Nephron (organoid): ENCODE data around the gene PLEKHA1.

ENCODE experiments used
- H3K27ac Mint-ChIP-seq, 3 experiments: 2 replicates each; pipeline ENCODE4 v1.8.0; 2020; ENCODE audit warnings: mixed read lengths in 3 of 3, mild to moderate bottlenecking in 2 of 3, moderate library complexity in 1 of 3
- H3K27me3 Mint-ChIP-seq: 2 replicates; pipeline ENCODE4 v1.8.0; 2021; ENCODE audit warnings: low read depth, mild to moderate bottlenecking, moderate library complexity, mixed read lengths
- H3K36me3 Mint-ChIP-seq: 2 replicates; pipeline ENCODE4 v1.8.0; 2020; ENCODE audit warnings: low read depth, mixed read lengths
- H3K4me1 Mint-ChIP-seq: 2 replicates; pipeline ENCODE4 v1.8.0; 2020; ENCODE audit warnings: mixed read lengths
- H3K4me3 Mint-ChIP-seq, 3 experiments: 2 replicates each; pipeline ENCODE4 v1.8.0; 2020; ENCODE audit warnings: mild to moderate bottlenecking in 3 of 3, mixed read lengths in 3 of 3, moderate library complexity in 2 of 3
- H3K9me3 Mint-ChIP-seq: 2 replicates; pipeline ENCODE4 v1.8.0; 2020; ENCODE audit warnings: mixed read lengths
- CTCF ChIP-seq, 3 experiments: fragments of 200-600 bp; sonication (generic); IDR thresholded peaks; one replicate each; pipeline ENCODE4 v1.5.0; 2021; ENCODE audit warnings: antibody characterized with exemption in 3 of 3; ENCODE audit not compliant: unreplicated experiment in 3 of 3

PLEKHA1 gene

DNA sequence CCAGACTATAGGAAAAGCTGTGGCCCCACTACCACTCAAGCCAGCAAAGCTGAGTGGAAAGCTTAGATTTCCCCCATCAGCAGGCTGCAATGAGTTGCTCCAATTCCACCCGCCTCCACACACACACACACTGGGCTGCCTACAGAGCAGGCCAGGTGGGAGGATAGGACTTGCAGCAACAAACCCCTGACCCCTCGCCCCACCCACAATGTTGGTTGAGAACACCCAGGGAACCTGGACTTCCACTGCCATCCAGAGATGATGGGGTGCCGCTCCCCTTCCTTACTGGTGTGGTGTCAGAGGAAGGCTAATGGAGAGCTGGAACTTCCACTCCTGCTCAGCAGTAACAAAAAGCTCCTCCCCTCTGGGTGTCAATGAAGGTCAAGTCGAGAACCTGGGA is 16.8 kb upstream of the PLEKHA1 start:
- Mint-ChIP-seq H3K27ac (no peak overlapping the region), H3K27me3 (peaks cover 14% of the 10 kb centered on the region), H3K4me1 (no peaks in the 10 kb centered on the region), H3K36me3 (peaks cover 6% of the 10 kb centered on the region), H3K9me3 (peaks cover 9% of the 10 kb centered on the region), H3K4me3 (no peak overlapping the region)
- no peak for TF ChIP-seq CTCF (IDR thresholded peaks at IDR 0.05; ENCODE audit: unreplicated experiment in 3 of 3)

GRCh38 chr10:122359621-122360020 is 14.9 kb upstream of the PLEKHA1 start:
- Mint-ChIP-seq H3K4me3 (no peak overlapping the region), H3K4me1 (no peaks in the 10 kb centered on the region), H3K27ac (no peak overlapping the region), H3K36me3 (peaks cover 6% of the 10 kb centered on the region), H3K9me3 (peaks cover 9% of the 10 kb centered on the region), H3K27me3 (peaks cover 13% of the 10 kb centered on the region)
- TF ChIP-seq CTCF (IDR thresholded peaks at IDR 0.05; ENCODE audit: unreplicated experiment in 3 of 3): no peak

- no peak overlapping the region for H3K4me3 Mint-ChIP-seq
- H3K9me3 Mint-ChIP-seq: peaks cover 9% of the 10 kb centered on the region
- no peaks in the 10 kb centered on the region for H3K4me1 Mint-ChIP-seq
- H3K36me3 Mint-ChIP-seq: peaks cover 6% of the 10 kb centered on the region
- H3K27ac Mint-ChIP-seq: no peak overlapping the region
- peaks cover 16% of the 10 kb centered on the region for H3K27me3 Mint-ChIP-seq
- no peak for TF ChIP-seq CTCF (IDR thresholded peaks at IDR 0.05; ENCODE audit: unreplicated experiment in 3 of 3)
These were observed 13.5 kb upstream of the PLEKHA1 start for GRCh38 chr10:122361046-122361445.

DNA sequence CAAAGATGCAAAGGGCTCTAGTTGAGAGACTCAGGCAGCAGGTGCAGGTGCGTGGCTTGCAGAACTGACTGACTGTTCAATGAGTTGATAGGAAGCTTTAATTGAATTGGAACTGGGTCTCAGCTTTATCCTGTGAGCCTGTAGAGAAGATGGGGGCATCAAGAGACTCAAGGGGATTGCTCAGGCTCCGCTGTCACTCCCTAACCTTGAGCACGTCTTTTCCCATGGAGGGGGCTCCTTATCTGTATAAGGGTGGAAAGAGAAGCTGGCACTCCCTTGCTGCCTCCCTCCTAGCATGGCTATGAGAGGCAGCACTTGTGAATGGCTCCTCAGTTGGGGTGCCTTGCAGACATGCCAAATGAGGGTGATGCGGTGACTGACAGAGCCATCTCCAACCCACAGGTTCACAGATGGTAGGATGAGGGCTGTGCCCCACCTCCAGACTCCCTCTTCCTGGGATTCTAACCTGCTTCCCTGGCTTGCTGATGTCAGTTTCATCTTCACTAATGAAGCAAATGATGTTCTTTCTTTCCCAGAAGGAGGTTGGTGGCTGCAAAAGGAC is 12.4 kb upstream of the PLEKHA1 start:
- Mint-ChIP-seq H3K27me3 (peaks cover 21% of the 10 kb centered on the region), H3K27ac (no peak overlapping the region), H3K36me3 (peaks cover 6% of the 10 kb centered on the region), H3K4me1 (no peaks in the 10 kb centered on the region), H3K9me3 (peaks cover 13% of the 10 kb centered on the region), H3K4me3 (no peak overlapping the region)
- no peak for TF ChIP-seq CTCF (IDR thresholded peaks at IDR 0.05; ENCODE audit: unreplicated experiment in 3 of 3)

DNA sequence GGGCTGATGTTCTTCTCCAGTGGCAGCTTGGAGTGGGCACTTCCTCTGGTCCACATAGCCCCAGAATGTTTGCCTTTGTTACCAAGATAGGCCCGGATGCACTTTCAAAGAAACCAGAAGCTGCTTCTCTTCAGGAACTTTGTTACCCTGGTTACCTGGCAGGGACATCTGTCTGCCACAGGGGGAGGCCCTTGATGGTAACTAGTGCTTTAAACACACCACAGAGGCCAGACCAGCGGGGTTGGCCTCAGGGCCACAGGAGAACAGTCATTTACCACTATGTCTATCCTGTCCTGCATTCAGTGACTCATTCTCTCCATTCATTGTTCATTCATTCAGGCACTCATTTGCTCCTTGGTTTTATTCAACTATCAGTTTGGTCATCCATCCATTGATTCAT is 11.9 kb upstream of the PLEKHA1 start:
- peaks cover 13% of the 10 kb centered on the region for H3K9me3 Mint-ChIP-seq
- no peak overlapping the region for H3K4me3 Mint-ChIP-seq
- H3K27ac Mint-ChIP-seq: no peak overlapping the region
- H3K4me1 Mint-ChIP-seq: no peaks in the 10 kb centered on the region
- H3K36me3 Mint-ChIP-seq: peaks cover 6% of the 10 kb centered on the region
- TF ChIP-seq CTCF (IDR thresholded peaks at IDR 0.05; ENCODE audit: unreplicated experiment in 3 of 3): no peak
- peaks cover 21% of the 10 kb centered on the region for H3K27me3 Mint-ChIP-seq

GRCh38 chr10:122363311-122363710 is 11.2 kb upstream of the PLEKHA1 start:
- H3K4me3 Mint-ChIP-seq: no peak overlapping the region
- TF ChIP-seq CTCF (IDR thresholded peaks at IDR 0.05; ENCODE audit: unreplicated experiment in 3 of 3): no peak
- H3K9me3 Mint-ChIP-seq: peaks cover 9% of the 10 kb centered on the region
- peaks cover under 1% of the 10 kb centered on the region for H3K4me1 Mint-ChIP-seq
- no peak overlapping the region for H3K27ac Mint-ChIP-seq
- H3K27me3 Mint-ChIP-seq: peaks cover 21% of the 10 kb centered on the region
- peaks cover 6% of the 10 kb centered on the region for H3K36me3 Mint-ChIP-seq
